ENCODE results near the gene CD6. TPM values are rescaled to one million over a fixed set of nuclear protein-coding genes. Genes with fewer than 3 reads are reported as not detected.

Gene CD6
- total and polyA plus RNA-seq, 2 of the 8 experiments (the other 6 are each of a cell fraction or from before 2014, with no cell fraction given): 0.03 TPM; not detected in 1

- no peak overlapping the region for H2AFZ ChIP-seq (ENCODE audit: low read length)
- FAIRE-seq (no peak), DNase-seq (ENCODE audit: low read depth in 1 of 2, low spot score in 2 of 2) (no peak)
- H4K8ac ChIP-seq (ENCODE audit: extremely low read depth, insufficient read depth, low read length): no peak overlapping the region
- no peak overlapping the region for H3K27ac ChIP-seq (ENCODE audit: low read depth, low read length)
- no peak overlapping the region for H3K56ac ChIP-seq (replicated peaks; ENCODE audit: insufficient read length, low read depth, low read length)
- WGBS, 2 experiments (ENCODE audit: extremely low coverage in 1 of 2, insufficient coverage in 1 of 2, insufficient read length in 1 of 2, insufficient replicate concordance in 2 of 2, low coverage in 1 of 2, low lambda C conversion rate in 2 of 2, missing lambda C conversion rate in 1 of 2): 78% methylated on average over 9 of the region's 9 CpGs; no CpG with 5 or more reads in 1 of the 2 experiments
- H3K4me3 ChIP-seq (ENCODE audit: extremely low read depth in 1 of 4, insufficient read depth in 2 of 4, low read depth in 3 of 4, low read length in 4 of 4): no peak overlapping the region
- H3K36me3 ChIP-seq (ENCODE audit: control insufficient read depth in 2 of 4, insufficient read depth in 4 of 4, low read length in 3 of 4): no peaks in the 10 kb centered on the region
- H4K5ac ChIP-seq (ENCODE audit: insufficient read length, low read depth, low read length): no peak overlapping the region
- no peak overlapping the region for H2BK20ac ChIP-seq (ENCODE audit: low read length)
- H4K20me1 ChIP-seq (replicated peaks in 1 of 2; ENCODE audit: control insufficient read depth in 1 of 2, insufficient read depth in 2 of 2, low read length in 2 of 2): no peaks in the 10 kb centered on the region
- H4K91ac ChIP-seq (replicated peaks; ENCODE audit: insufficient read length, low read length): no peak overlapping the region
- CTCF ChIA-PET (ENCODE audit: partially characterized antibody): no interaction called here
- H3K14ac ChIP-seq (ENCODE audit: insufficient read length): no peak overlapping the region
- no peaks in the 10 kb centered on the region for H3K79me2 ChIP-seq (ENCODE audit: control insufficient read depth in 1 of 2, insufficient read depth in 2 of 2, low read length in 2 of 2)
- no peak overlapping the region for H3K4me2 ChIP-seq (ENCODE audit: insufficient read depth in 1 of 2, low read depth in 2 of 2, low read length in 2 of 2)
- no peaks in the 10 kb centered on the region for H3K79me1 ChIP-seq (ENCODE audit: low read depth, low read length)
- H2BK120ac ChIP-seq (replicated peaks; ENCODE audit: low read depth, low read length): no peak overlapping the region
- H2AK5ac ChIP-seq (ENCODE audit: low read depth, low read length): no peak overlapping the region
- H2BK15ac ChIP-seq (ENCODE audit: low read length): no peak overlapping the region
- H3K18ac ChIP-seq (ENCODE audit: extremely low read depth, low read length): no peak overlapping the region
- H3K23ac ChIP-seq (ENCODE audit: insufficient read length): no peak overlapping the region
- no peak overlapping the region for H2BK5ac ChIP-seq (ENCODE audit: low read depth, low read length)
- no peak overlapping the region for H3K4ac ChIP-seq (replicated peaks; ENCODE audit: insufficient read length, low read depth, low read length)
- no peaks in the 10 kb centered on the region for H3K23me2 ChIP-seq (ENCODE audit: low read depth, low read length)
- POLR2A ChIA-PET (ENCODE audit: partially characterized antibody): no interaction called here
- no peaks in the 10 kb centered on the region for H3K27me3 ChIP-seq (replicated peaks in 1 of 4; ENCODE audit: control insufficient read depth in 3 of 4, extremely low read depth in 1 of 4, insufficient read depth in 3 of 4, low read length in 3 of 4)
- no peak overlapping the region for H3K9ac ChIP-seq (replicated peaks in 1 of 4; ENCODE audit: extremely low read depth in 1 of 4, low read depth in 3 of 4, low read length in 3 of 4)
- no peak for TF ChIP-seq TBP (IDR thresholded peaks at IDR 0.05; ENCODE audit: low read depth, low read length)
- no peaks in the 10 kb centered on the region for H3K4me1 ChIP-seq (replicated peaks in 1 of 4; ENCODE audit: control insufficient read depth in 3 of 4, insufficient read depth in 4 of 4, low read length in 3 of 4)
- no peaks in the 10 kb centered on the region for H3K9me3 ChIP-seq (ENCODE audit: insufficient read depth in 2 of 2, low read depth in 1 of 2, low read length in 1 of 2)
- H2BK12ac ChIP-seq (ENCODE audit: low read depth, low read length): no peak overlapping the region
These were observed 97.1 kb downstream of the CD6 start for GRCh38 chr11:61068581-61068980.

Data from H1 (cell line).